Vagina (tissue), 2 donors: ENCODE results near the gene WDR7. TPM values are rescaled to one million over a fixed set of nuclear protein-coding genes. Genes with fewer than 3 reads are reported as not detected.

Source experiments
- DNase-seq, 2 donors: peaks; one replicate each; pipeline ENCODE4 v3.0.0-alpha.2; 2017; ENCODE audit errors: extremely low spot score in 2 of 2
- H3K27ac ChIP-seq: fragments of 200-600 bp; sonication (generic); one replicate; pipeline ENCODE4 v1.5.1; 2019
- H3K27me3 ChIP-seq: fragments of 200-600 bp; sonication (generic); one replicate; pipeline ENCODE4 v1.5.1; 2019
- H3K36me3 ChIP-seq, 2 donors: fragments of 200-600 bp; sonication (generic); one replicate each; pipeline ENCODE4 v1.5.1; 2017 to 2019
- H3K4me1 ChIP-seq: fragments of 200-600 bp; sonication (generic); one replicate; pipeline ENCODE4 v1.5.1; 2019
- H3K4me3 ChIP-seq, 2 donors: fragments of 200-600 bp; sonication (generic); 1 replicate in 1 of 2; 2 replicates in 1 of 2; pipeline ENCODE4 v1.5.1; 2016 to 2019
- H3K9me3 ChIP-seq: fragments of 200-600 bp; sonication (generic); one replicate; pipeline ENCODE4 v1.5.1; 2019
- POLR2A ChIP-seq, 2 donors: fragments of 450-650 bp; IDR thresholded peaks; one replicate each; pipeline ENCODE4 v1.6.1; 2017; ENCODE audit warnings: antibody characterized with exemption in 2 of 2, mild to moderate bottlenecking in 2 of 2, moderate library complexity in 2 of 2
- POLR2AphosphoS5 ChIP-seq, 2 donors: sonication (generic); formaldehyde crosslinking; IDR thresholded peaks; one replicate each; pipeline ENCODE4 v1.9.0; 2017; ENCODE audit warnings: antibody characterized with exemption in 2 of 2, mild to moderate bottlenecking in 2 of 2, low read depth in 1 of 2; ENCODE audit not compliant: insufficient read depth in 1 of 2
- intact Hi-C: fragments of 100-400 bp; cut with DNase I; formaldehyde crosslinking; loops from one replicate; pipeline ENCODE4 v1.15.1; 2023
- total RNA-seq: library from RNA; depleted of rRNA; stranded (reverse); fragments of >200 nt; gene quantifications from one replicate; pipeline ENCODE4 v1.2.3, GENCODE V29; 2016
- TF ChIP-seq, protein P1 (sequence below), 3 experiments: fragments of 450-650 bp in 2 of 3; fragments of 200-600 bp in 1 of 3; sonication (generic) in 1 of 3; IDR thresholded peaks; one replicate each; pipeline ENCODE4 v1.5.1; 2017 to 2019; ENCODE audit warnings: antibody characterized with exemption in 3 of 3, mild to moderate bottlenecking in 2 of 3, moderate library complexity in 2 of 3

WDR7 gene
- total RNA-seq, 1 donor from 2014 or later, result 26.3 TPM

DNA sequence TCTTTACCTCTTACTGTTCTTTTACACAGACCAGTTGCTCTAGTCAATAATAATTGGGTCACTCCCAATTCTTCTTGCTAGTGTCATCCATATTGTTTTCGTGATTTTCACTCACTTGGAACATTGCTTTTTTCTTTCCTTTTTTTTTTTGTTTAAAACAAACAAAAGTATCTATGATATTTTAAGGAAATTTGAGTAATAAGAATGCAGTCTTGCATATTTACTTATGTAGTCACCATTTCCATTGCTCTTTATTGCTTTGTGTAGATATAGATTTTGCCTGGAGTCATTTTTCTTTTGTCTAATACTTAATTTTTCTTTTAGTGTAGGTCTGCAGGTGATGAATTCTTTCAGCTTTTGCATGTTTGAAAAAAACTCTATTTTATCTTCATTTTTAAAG is 71.9 kb downstream of the WDR7 start:
- TF ChIP-seq, protein P1, sequence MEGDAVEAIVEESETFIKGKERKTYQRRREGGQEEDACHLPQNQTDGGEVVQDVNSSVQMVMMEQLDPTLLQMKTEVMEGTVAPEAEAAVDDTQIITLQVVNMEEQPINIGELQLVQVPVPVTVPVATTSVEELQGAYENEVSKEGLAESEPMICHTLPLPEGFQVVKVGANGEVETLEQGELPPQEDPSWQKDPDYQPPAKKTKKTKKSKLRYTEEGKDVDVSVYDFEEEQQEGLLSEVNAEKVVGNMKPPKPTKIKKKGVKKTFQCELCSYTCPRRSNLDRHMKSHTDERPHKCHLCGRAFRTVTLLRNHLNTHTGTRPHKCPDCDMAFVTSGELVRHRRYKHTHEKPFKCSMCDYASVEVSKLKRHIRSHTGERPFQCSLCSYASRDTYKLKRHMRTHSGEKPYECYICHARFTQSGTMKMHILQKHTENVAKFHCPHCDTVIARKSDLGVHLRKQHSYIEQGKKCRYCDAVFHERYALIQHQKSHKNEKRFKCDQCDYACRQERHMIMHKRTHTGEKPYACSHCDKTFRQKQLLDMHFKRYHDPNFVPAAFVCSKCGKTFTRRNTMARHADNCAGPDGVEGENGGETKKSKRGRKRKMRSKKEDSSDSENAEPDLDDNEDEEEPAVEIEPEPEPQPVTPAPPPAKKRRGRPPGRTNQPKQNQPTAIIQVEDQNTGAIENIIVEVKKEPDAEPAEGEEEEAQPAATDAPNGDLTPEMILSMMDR (IDR thresholded peaks at IDR 0.05), result no peak
- TF ChIP-seq POLR2A (IDR thresholded peaks at IDR 0.05) (no peak), POLR2AphosphoS5 (IDR thresholded peaks at IDR 0.05; ENCODE audit: insufficient read depth in 1 of 2, low read depth in 1 of 2) (no peak)
- no peaks in the 10 kb centered on the region for H3K9me3 ChIP-seq
- no peak overlapping the region for H3K4me3 ChIP-seq
- no peak overlapping the region for H3K27ac ChIP-seq
- H3K27me3 ChIP-seq, result no peaks in the 10 kb centered on the region
- peaks cover 0 to 9% of the 10 kb centered on the region in 2 donors for H3K36me3 ChIP-seq
- H3K4me1 ChIP-seq, result no peaks in the 10 kb centered on the region
- DNase-seq, result no peak
- intact Hi-C loops, result no loop called here

DNA sequence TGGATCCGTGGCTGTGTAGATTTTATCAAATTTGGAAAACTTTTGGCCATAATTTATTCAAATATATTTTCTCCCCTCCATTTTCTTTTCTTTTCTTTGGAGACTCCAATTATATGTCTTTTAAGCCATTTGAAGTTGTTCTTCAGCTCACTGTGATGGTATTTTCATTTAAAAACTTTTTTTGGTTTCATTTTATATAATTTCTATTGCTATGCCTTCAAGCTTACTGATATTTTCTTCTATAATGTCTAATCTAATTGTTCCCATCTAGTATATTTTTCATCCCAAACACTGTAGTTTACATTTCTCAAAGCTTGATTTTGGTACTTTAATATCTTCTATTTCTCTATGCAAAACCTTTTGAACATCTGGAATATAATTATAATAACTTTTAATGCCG is 72.5 kb downstream of the WDR7 start:
- Histone ChIP-seq H3K4me1 (no peaks in the 10 kb centered on the region), H3K27ac (no peak overlapping the region), H3K27me3 (no peaks in the 10 kb centered on the region), H3K9me3 (no peaks in the 10 kb centered on the region), H3K36me3 (peaks cover 0 to 8% of the 10 kb centered on the region in 2 donors), H3K4me3 (no peak overlapping the region)
- intact Hi-C loops, result no loop called here
- DNase-seq, result no peak
- TF ChIP-seq POLR2A (IDR thresholded peaks at IDR 0.05), result no peak
- TF ChIP-seq, protein P1 (IDR thresholded peaks at IDR 0.05), result no peak

DNA sequence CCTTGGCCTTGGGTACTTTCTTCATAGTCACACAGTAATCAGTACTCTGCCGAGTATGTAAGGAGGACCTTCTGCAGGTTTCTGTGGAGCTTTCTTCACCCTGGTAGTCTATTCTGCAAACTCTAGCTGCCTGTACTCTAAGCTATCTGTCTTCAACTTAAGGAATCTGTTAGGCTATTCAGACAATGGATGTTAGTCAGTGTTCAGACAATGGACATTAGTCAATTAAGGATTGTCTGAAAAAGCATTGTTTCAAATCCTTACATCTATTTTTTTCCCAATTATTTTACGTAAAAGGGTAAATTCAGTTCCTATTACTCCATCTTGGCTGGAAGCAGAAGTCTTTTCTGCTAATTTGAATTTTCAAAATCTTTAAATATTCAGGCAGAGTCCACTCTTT is 75.7 kb downstream of the WDR7 start:
- TF ChIP-seq POLR2AphosphoS5 (IDR thresholded peaks at IDR 0.05; ENCODE audit: insufficient read depth in 1 of 2, low read depth in 1 of 2) (no peak), POLR2A (IDR thresholded peaks at IDR 0.05) (no peak)
- TF ChIP-seq, protein P1 (IDR thresholded peaks at IDR 0.05), result no peak
- H3K36me3 ChIP-seq, result peaks cover 0 to 5% of the 10 kb centered on the region in 2 donors
- DNase-seq, result no peak
- H3K4me3 ChIP-seq, result no peak overlapping the region
- H3K4me1 ChIP-seq, result no peaks in the 10 kb centered on the region
- intact Hi-C loops, result no loop called here
- no peaks in the 10 kb centered on the region for H3K9me3 ChIP-seq
- H3K27ac ChIP-seq, result no peak overlapping the region
- no peaks in the 10 kb centered on the region for H3K27me3 ChIP-seq

DNA sequence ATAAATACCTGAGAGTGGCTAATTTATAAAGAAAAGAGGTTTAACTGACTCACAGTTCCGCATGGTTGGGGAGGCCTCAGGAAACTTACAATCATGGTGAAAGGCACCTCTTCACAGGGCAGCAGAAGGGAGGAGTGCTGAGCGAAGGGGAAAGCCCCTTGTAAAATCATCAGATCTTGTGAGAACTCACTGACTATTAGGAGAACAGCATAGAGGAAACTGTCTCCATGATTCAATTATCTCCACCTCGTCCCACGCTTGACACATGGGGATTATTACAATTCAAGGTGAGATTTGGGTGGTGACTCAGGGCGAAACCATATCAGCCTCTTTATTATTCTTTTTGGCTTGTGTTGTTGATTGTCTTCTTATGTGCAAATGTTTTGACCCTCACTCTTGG is 76.2 kb downstream of the WDR7 start:
- Histone ChIP-seq H3K27me3 (no peaks in the 10 kb centered on the region), H3K4me3 (no peak overlapping the region), H3K9me3 (no peaks in the 10 kb centered on the region), H3K36me3 (peaks cover 0 to 5% of the 10 kb centered on the region in 2 donors), H3K27ac (no peak overlapping the region), H3K4me1 (no peaks in the 10 kb centered on the region)
- intact Hi-C loops, result no loop called here
- no peak for DNase-seq
- TF ChIP-seq POLR2AphosphoS5 (IDR thresholded peaks at IDR 0.05; ENCODE audit: insufficient read depth in 1 of 2, low read depth in 1 of 2) (no peak), POLR2A (IDR thresholded peaks at IDR 0.05) (no peak)
- TF ChIP-seq, protein P1 (IDR thresholded peaks at IDR 0.05), result no peak

DNA sequence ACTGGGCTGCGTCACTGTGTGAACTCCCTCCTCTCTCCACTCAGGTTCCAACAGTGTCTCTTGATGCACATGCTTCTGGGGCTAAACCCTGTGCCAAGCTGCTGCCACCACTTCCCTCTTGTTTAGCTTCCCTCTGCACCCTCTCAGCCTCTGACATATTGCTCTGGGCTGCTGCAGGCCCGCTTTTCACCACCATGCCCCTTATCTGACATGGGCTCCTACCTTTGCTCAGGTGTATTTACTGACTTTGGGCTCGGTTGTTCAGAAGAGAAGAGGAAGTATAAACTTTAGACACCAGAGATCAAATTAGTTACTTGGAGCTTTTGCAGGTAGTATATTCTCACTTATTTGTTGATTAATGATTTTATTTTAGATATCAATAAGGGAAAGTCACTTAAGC is 77.6 kb downstream of the WDR7 start:
- Histone ChIP-seq H3K36me3 (peaks cover 0 to 5% of the 10 kb centered on the region in 2 donors), H3K27me3 (no peaks in the 10 kb centered on the region), H3K4me1 (no peaks in the 10 kb centered on the region), H3K4me3 (no peak overlapping the region), H3K9me3 (no peaks in the 10 kb centered on the region), H3K27ac (no peak overlapping the region)
- TF ChIP-seq POLR2AphosphoS5 (IDR thresholded peaks at IDR 0.05; ENCODE audit: insufficient read depth in 1 of 2, low read depth in 1 of 2) (no peak), POLR2A (IDR thresholded peaks at IDR 0.05) (no peak)
- TF ChIP-seq, protein P1 (IDR thresholded peaks at IDR 0.05), result no peak
- no peak for DNase-seq
- intact Hi-C loops, result no loop called here
